GM12892 (cell line): ENCODE measurements around the gene ZMPSTE24.

Experiments used
- DNase-seq: peaks from one replicate; pipeline ENCODE4 v3.0.0; 2011; ENCODE audit not compliant: insufficient read length
- FAIRE-seq: peaks from 2 replicates; lab custom pipeline; 2011; peaks lifted over from hg19 to GRCh38; lab: Jason Lieb, UNC
- POLR2A ChIP-seq: IDR thresholded peaks from 2 replicates; pipeline ENCODE4 v1.6.1; 2011; ENCODE audit warnings: low read depth, low read length, control low read depth
- POLR2AphosphoS5 ChIP-seq: IDR thresholded peaks from 2 replicates; pipeline ENCODE4 v1.6.1; 2011; ENCODE audit warnings: low read depth, low read length, control low read depth
- TAF1 ChIP-seq: IDR thresholded peaks from 2 replicates; pipeline ENCODE4 v1.6.1; 2011; ENCODE audit warnings: low read depth, mild to moderate bottlenecking, control low read depth, low read length, borderline replicate concordance

Gene ZMPSTE24

GRCh38 chr1:40300249-40300567 is 42.2 kb downstream of the ZMPSTE24 start:
- DNase-seq (no peak), FAIRE-seq (no peak)
- TF ChIP-seq TAF1 (no peak), POLR2AphosphoS5 (no peak), POLR2A (no peak)

GRCh38 chr1:40300651-40301050 is 42.6 kb downstream of the ZMPSTE24 start:
- FAIRE-seq (no peak), DNase-seq (no peak)
- no peak for TF ChIP-seq POLR2AphosphoS5
- TF ChIP-seq POLR2A: no peak
- TF ChIP-seq TAF1: no peak

- no peak for TF ChIP-seq POLR2A
- no peak for TF ChIP-seq POLR2AphosphoS5
- no peak for TF ChIP-seq TAF1
- DNase-seq: no peak
- FAIRE-seq: no peak
Measured at GRCh38 chr1:40301066-40301465, 43.0 kb downstream of the ZMPSTE24 start.

GRCh38 chr1:40301541-40302299 is 43.7 kb downstream of the ZMPSTE24 start:
- no peak for TF ChIP-seq TAF1
- no peak for TF ChIP-seq POLR2AphosphoS5
- TF ChIP-seq POLR2A: no peak
- DNase-seq (no peak), FAIRE-seq (no peak)

GRCh38 chr1:40302475-40302874 is 44.4 kb downstream of the ZMPSTE24 start:
- no peak for TF ChIP-seq POLR2A
- no peak for TF ChIP-seq TAF1
- TF ChIP-seq POLR2AphosphoS5: no peak
- FAIRE-seq (no peak), DNase-seq (no peak)

- TF ChIP-seq POLR2A (no peak), TAF1 (no peak), POLR2AphosphoS5 (no peak)
- no peak for DNase-seq
- no peak for FAIRE-seq
Measured at GRCh38 chr1:40303051-40303771, 45.2 kb downstream of the ZMPSTE24 start.

GRCh38 chr1:40303790-40304189 is 45.8 kb downstream of the ZMPSTE24 start:
- no peak for FAIRE-seq
- TF ChIP-seq POLR2AphosphoS5: no peak
- TF ChIP-seq POLR2A: no peak
- TF ChIP-seq TAF1: no peak
- no peak for DNase-seq

GRCh38 chr1:40305451-40305850 is 47.4 kb downstream of the ZMPSTE24 start:
- FAIRE-seq (no peak), DNase-seq (no peak)
- TF ChIP-seq POLR2AphosphoS5 (no peak), TAF1 (no peak), POLR2A (no peak)

GRCh38 chr1:40305871-40306270 is 47.8 kb downstream of the ZMPSTE24 start:
- no peak for FAIRE-seq
- TF ChIP-seq TAF1 (no peak), POLR2AphosphoS5 (no peak), POLR2A (no peak)
- DNase-seq: no peak

GRCh38 chr1:40306296-40306695 is 48.3 kb downstream of the ZMPSTE24 start:
- no peak for DNase-seq
- FAIRE-seq: no peak
- TF ChIP-seq POLR2AphosphoS5 (no peak), TAF1 (no peak), POLR2A (no peak)

- TF ChIP-seq POLR2A (no peak), POLR2AphosphoS5 (no peak), TAF1 (no peak)
- no peak for FAIRE-seq
- no peak for DNase-seq
Measured at GRCh38 chr1:40307186-40307585, 49.1 kb downstream of the ZMPSTE24 start.
